ENCODE results near the gene PHACTR1.
"Not testable (repeated sequence)": the region's sequence is repeated elsewhere in the genome, so short reads cannot be mapped to it uniquely, and the experiment has no call there.

The PHACTR1 gene

GRCh38 chr6:12748815-12749521, 32.4 kb downstream of the PHACTR1 start:
- peak; percentile 74 for DNase-seq (ENCODE audit: low read depth, low spot score)
- Histone ChIP-seq H3K27me3 (ENCODE audit: control insufficient read depth, insufficient read depth, low read length) (no peaks in the 10 kb centered on the region), H3K36me3 (ENCODE audit: control insufficient read depth, insufficient read depth, low read length) (no peaks in the 10 kb centered on the region), H3K27ac (ENCODE audit: low read length) (no peak overlapping the region), H3K9me3 (ENCODE audit: control insufficient read depth, insufficient read depth, low read length) (no peaks in the 10 kb centered on the region), H3K4me3 (ENCODE audit: low read length) (peak overlapping the region; percentile 80), H3K4me1 (ENCODE audit: control insufficient read depth, insufficient read depth, low read length) (peaks cover 1% of the 10 kb centered on the region; the same call in 1 of the 2 replicates)
- no CpG with 5 or more reads among the region's 23 CpGs for WGBS (ENCODE audit: insufficient coverage, insufficient read length)

GRCh38 chr6:12749531-12750379, 33.2 kb downstream of the PHACTR1 start:
- no peak for DNase-seq (ENCODE audit: low read depth, low spot score)
- Histone ChIP-seq H3K36me3 (ENCODE audit: control insufficient read depth, insufficient read depth, low read length) (no peaks in the 10 kb centered on the region), H3K4me3 (ENCODE audit: low read length) (peak overlapping the region; percentile 80), H3K9me3 (ENCODE audit: control insufficient read depth, insufficient read depth, low read length) (no peaks in the 10 kb centered on the region), H3K27me3 (ENCODE audit: control insufficient read depth, insufficient read depth, low read length) (no peaks in the 10 kb centered on the region), H3K27ac (ENCODE audit: low read length) (no peak overlapping the region), H3K4me1 (ENCODE audit: control insufficient read depth, insufficient read depth, low read length) (peaks cover 1% of the 10 kb centered on the region; the same call in 1 of the 2 replicates)
- no CpG with 5 or more reads among the region's 75 CpGs for WGBS (ENCODE audit: insufficient coverage, insufficient read length)

DNA sequence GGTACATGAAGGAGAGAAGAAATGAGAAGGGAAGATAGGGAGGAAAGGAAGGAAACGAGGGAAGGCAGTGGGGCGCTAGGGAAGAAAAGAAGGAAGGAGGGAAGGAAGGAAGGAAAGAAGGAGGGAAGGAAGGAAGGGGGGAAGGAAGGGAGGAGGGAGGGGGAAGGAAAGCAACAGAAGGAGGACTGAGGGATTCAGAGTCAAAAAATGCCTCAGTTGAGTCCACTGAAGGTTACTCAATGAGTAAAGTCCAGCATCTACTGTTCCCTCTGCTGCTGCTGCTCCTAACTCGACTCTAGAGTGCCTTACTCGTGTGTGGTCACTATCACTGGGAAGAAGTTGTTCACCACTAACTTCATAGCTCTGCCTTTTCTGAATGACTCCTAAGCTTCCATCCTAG, 33.8 kb downstream of the PHACTR1 start:
- Histone ChIP-seq H3K4me1 (ENCODE audit: control insufficient read depth, insufficient read depth, low read length) (peaks cover 1% of the 10 kb centered on the region; the same call in 1 of the 2 replicates), H3K9me3 (ENCODE audit: control insufficient read depth, insufficient read depth, low read length) (no peaks in the 10 kb centered on the region), H3K36me3 (ENCODE audit: control insufficient read depth, insufficient read depth, low read length) (no peaks in the 10 kb centered on the region), H3K27me3 (ENCODE audit: control insufficient read depth, insufficient read depth, low read length) (no peaks in the 10 kb centered on the region), H3K4me3 (ENCODE audit: low read length) (peak overlapping the region; percentile 80; the same call in 1 of the 2 replicates), H3K27ac (ENCODE audit: low read length) (no peak overlapping the region)
- no CpG with 5 or more reads among the region's 4 CpGs for WGBS (ENCODE audit: insufficient coverage, insufficient read length)
- no peak for DNase-seq (ENCODE audit: low read depth, low spot score)

DNA sequence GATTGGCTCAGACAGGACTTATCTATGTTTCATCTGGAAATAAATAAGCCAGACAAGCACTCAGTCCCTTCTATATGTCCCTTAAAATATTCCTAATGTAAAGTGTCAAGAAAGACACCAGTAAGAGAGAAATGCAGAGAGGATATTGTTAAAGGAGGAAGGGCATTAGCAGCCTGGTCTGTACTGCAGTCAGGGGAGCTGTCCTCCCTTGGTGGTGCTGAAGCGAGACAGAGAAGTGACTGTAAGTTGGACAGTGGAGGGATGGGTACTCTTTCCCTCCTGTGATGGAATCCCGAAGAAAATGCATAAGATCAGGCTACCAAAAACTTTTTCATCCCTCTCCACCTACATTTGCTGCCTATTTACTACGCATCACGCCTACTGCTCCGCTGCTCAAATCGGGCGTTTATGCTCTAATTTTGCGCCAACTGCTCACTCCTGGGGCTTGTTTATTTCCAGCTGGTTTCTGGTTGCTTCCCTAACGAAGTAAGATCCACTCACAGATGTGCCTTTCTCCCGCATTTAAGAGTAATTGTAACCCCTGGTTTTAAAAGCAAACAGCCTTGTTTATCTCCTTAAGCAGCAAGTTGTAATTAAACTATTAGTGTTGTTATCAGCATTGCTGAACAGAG, 35.2 kb downstream of the PHACTR1 start:
- H3K27me3 ChIP-seq (ENCODE audit: control insufficient read depth, insufficient read depth, low read length), result no peaks in the 10 kb centered on the region
- peaks cover 1% of the 10 kb centered on the region; the same call in 1 of the 2 replicates for H3K4me1 ChIP-seq (ENCODE audit: control insufficient read depth, insufficient read depth, low read length)
- H3K9me3 ChIP-seq (ENCODE audit: control insufficient read depth, insufficient read depth, low read length), result no peaks in the 10 kb centered on the region
- no peak overlapping the region for H3K4me3 ChIP-seq (ENCODE audit: low read length)
- no peak overlapping the region for H3K27ac ChIP-seq (ENCODE audit: low read length)
- H3K36me3 ChIP-seq (ENCODE audit: control insufficient read depth, insufficient read depth, low read length), result no peaks in the 10 kb centered on the region
- WGBS (ENCODE audit: insufficient coverage, insufficient read length), result no CpG with 5 or more reads among the region's 10 CpGs
- DNase-seq (ENCODE audit: low read depth, low spot score), result no peak

- no peak for DNase-seq (ENCODE audit: low read depth, low spot score)
- no CpG with 5 or more reads among the region's 2 CpGs for WGBS (ENCODE audit: insufficient coverage, insufficient read length)
- no peaks in the 10 kb centered on the region for H3K9me3 ChIP-seq (ENCODE audit: control insufficient read depth, insufficient read depth, low read length)
- H3K4me1 ChIP-seq (ENCODE audit: control insufficient read depth, insufficient read depth, low read length), result peaks cover 1% of the 10 kb centered on the region; the same call in 1 of the 2 replicates
- H3K4me3 ChIP-seq (ENCODE audit: low read length), result no peak overlapping the region
- no peak overlapping the region for H3K27ac ChIP-seq (ENCODE audit: low read length)
- H3K36me3 ChIP-seq (ENCODE audit: control insufficient read depth, insufficient read depth, low read length), result no peaks in the 10 kb centered on the region
- H3K27me3 ChIP-seq (ENCODE audit: control insufficient read depth, insufficient read depth, low read length), result no peaks in the 10 kb centered on the region
Observed at GRCh38 chr6:12753036-12753435, 36.5 kb downstream of the PHACTR1 start.

- Histone ChIP-seq H3K4me3 (ENCODE audit: low read length) (no peak overlapping the region), H3K4me1 (ENCODE audit: control insufficient read depth, insufficient read depth, low read length) (no peaks in the 10 kb centered on the region), H3K27me3 (ENCODE audit: control insufficient read depth, insufficient read depth, low read length) (no peaks in the 10 kb centered on the region), H3K36me3 (ENCODE audit: control insufficient read depth, insufficient read depth, low read length) (no peaks in the 10 kb centered on the region), H3K9me3 (ENCODE audit: control insufficient read depth, insufficient read depth, low read length) (no peaks in the 10 kb centered on the region), H3K27ac (ENCODE audit: low read length) (no peak overlapping the region)
- WGBS (ENCODE audit: insufficient coverage, insufficient read length), result no CpG with 5 or more reads among the region's 3 CpGs
- no peak for DNase-seq (ENCODE audit: low read depth, low spot score)
Observed at GRCh38 chr6:12760226-12760625, 43.7 kb downstream of the PHACTR1 start.

GRCh38 chr6:12760911-12761310, 44.3 kb downstream of the PHACTR1 start:
- Histone ChIP-seq H3K36me3 (ENCODE audit: control insufficient read depth, insufficient read depth, low read length) (no peaks in the 10 kb centered on the region), H3K27ac (ENCODE audit: low read length) (no peak overlapping the region), H3K9me3 (ENCODE audit: control insufficient read depth, insufficient read depth, low read length) (no peaks in the 10 kb centered on the region), H3K4me1 (ENCODE audit: control insufficient read depth, insufficient read depth, low read length) (no peaks in the 10 kb centered on the region), H3K27me3 (ENCODE audit: control insufficient read depth, insufficient read depth, low read length) (no peaks in the 10 kb centered on the region), H3K4me3 (ENCODE audit: low read length) (no peak overlapping the region)
- WGBS (ENCODE audit: insufficient coverage, insufficient read length), result no CpG with 5 or more reads among the region's 3 CpGs
- DNase-seq (ENCODE audit: low read depth, low spot score), result no peak

GRCh38 chr6:12761376-12762115, 45.0 kb downstream of the PHACTR1 start:
- Histone ChIP-seq H3K27ac (ENCODE audit: low read length) (no peak overlapping the region), H3K27me3 (ENCODE audit: control insufficient read depth, insufficient read depth, low read length) (no peaks in the 10 kb centered on the region), H3K4me3 (ENCODE audit: low read length) (no peak overlapping the region), H3K9me3 (ENCODE audit: control insufficient read depth, insufficient read depth, low read length) (no peaks in the 10 kb centered on the region), H3K4me1 (ENCODE audit: control insufficient read depth, insufficient read depth, low read length) (no peaks in the 10 kb centered on the region), H3K36me3 (ENCODE audit: control insufficient read depth, insufficient read depth, low read length) (no peaks in the 10 kb centered on the region)
- no CpG with 5 or more reads among the region's 9 CpGs for WGBS (ENCODE audit: insufficient coverage, insufficient read length)
- no peak for DNase-seq (ENCODE audit: low read depth, low spot score)

DNA sequence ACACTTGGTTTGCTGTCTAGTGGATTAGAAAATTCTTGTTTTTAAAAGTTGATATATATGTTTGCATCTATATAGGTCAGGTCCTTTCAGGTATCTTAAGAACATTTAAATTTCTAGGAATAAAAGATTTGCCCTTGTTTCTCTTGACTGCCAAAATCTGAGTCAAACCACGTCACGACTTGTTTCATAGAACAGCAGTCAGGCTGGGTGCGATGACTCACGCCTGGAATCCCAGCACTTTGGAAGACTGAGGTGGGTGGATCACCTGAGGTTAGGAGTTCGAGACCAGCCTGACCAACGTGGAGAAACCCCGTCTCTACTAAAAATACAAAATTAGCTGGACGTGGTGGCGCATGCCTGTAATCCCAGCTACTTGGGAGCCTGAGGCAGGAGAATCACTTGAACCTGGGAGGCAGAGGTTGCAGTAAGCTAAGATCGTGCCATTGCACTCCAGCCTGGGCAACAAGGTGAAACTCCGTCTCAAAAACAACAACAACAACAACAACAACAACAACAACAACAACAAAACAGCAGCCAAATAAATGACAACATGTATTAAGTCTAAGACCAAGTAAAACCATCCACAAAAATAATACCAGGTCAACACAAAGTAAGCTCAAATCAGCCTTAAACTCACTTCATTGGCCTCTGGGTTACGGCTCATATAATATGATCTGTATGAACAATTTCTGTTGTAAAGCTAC, 46.3 kb downstream of the PHACTR1 start:
- not testable (repeated sequence) for H3K4me1 ChIP-seq (ENCODE audit: control insufficient read depth, insufficient read depth, low read length); H3K9me3 ChIP-seq (ENCODE audit: control insufficient read depth, insufficient read depth, low read length); H3K4me3 ChIP-seq (ENCODE audit: low read length); DNase-seq (ENCODE audit: low read depth, low spot score); H3K27me3 ChIP-seq (ENCODE audit: control insufficient read depth, insufficient read depth, low read length); H3K27ac ChIP-seq (ENCODE audit: low read length); H3K36me3 ChIP-seq (ENCODE audit: control insufficient read depth, insufficient read depth, low read length)
- no CpG with 5 or more reads among the region's 12 CpGs for WGBS (ENCODE audit: insufficient coverage, insufficient read length)
